Lower leg skin (tissue), 3 donors: Measurements from ENCODE around the gene MYADML2.

Source experiments
- CTCF ChIP-seq, 3 donors: fragments of 450-650 bp; IDR thresholded peaks; one replicate each; pipeline ENCODE4 v1.5.1; 2016; ENCODE audit warnings: antibody characterized with exemption in 3 of 3, mild to moderate bottlenecking in 3 of 3, moderate library complexity in 2 of 3
- POLR2A ChIP-seq, 2 donors: fragments of 450-650 bp; IDR thresholded peaks; one replicate each; pipeline ENCODE4 v1.6.1; 2016 to 2017; ENCODE audit warnings: antibody characterized with exemption in 2 of 2, mild to moderate bottlenecking in 1 of 2, moderate library complexity in 1 of 2

DNA sequence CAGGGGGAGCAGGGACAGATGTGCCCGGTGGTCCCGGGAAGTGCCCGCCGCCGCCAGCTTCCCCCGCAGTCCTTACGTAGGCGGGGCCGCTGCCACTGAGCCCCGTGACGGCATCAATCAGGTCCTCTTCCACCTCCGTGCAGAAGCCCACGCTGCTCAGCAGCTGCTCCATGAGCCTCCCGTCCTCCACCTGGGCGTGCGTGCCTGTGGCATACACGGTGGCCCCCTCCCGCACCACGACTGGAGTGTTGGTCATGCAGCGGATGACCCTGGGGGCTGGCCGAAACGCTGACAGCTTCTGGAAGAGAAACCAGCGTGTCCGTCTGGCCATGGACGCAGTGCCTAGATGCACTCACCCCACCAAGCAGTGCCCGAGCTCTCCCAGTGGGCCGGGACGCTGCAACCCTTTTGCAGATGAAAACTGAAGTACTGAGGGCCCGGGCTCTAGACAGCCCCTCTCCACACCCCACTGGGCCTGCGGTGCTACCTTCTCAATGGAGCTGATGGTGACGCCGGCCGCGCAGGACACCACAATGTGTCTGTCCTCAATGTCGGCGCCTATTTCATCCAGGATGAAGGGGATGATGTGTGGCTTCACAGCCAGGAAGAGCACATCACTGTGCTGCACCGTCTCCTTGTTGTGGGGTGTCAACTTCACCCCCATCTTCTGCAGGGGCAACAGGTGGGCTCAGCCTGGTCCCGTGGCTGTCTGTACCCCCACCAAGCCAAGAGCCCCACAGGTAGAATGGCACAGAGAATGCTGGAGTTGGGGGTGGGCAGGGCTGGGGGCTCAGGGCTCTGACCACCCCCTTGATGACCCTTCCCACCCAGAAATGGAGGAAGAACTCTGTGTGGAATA, 12.0 kb downstream of the MYADML2 start:
- TF ChIP-seq CTCF (IDR thresholded peaks at IDR 0.05): no peak
- no peak for TF ChIP-seq POLR2A (IDR thresholded peaks at IDR 0.05)
